ENCODE measurements around the gene PSKH1. TPM values are rescaled to one million over a fixed set of nuclear protein-coding genes. Genes with fewer than 3 reads are reported as not detected.
A peak's percentile ranks its signal among the peaks of the same experiment; 100 is the strongest.

The PSKH1 gene
- total and polyA plus RNA-seq, 9 of the 15 experiments (the other 6 are each of a cell fraction or from before 2014, with no cell fraction given), result 0.96 to 20.9 (median 9.4) TPM

DNA sequence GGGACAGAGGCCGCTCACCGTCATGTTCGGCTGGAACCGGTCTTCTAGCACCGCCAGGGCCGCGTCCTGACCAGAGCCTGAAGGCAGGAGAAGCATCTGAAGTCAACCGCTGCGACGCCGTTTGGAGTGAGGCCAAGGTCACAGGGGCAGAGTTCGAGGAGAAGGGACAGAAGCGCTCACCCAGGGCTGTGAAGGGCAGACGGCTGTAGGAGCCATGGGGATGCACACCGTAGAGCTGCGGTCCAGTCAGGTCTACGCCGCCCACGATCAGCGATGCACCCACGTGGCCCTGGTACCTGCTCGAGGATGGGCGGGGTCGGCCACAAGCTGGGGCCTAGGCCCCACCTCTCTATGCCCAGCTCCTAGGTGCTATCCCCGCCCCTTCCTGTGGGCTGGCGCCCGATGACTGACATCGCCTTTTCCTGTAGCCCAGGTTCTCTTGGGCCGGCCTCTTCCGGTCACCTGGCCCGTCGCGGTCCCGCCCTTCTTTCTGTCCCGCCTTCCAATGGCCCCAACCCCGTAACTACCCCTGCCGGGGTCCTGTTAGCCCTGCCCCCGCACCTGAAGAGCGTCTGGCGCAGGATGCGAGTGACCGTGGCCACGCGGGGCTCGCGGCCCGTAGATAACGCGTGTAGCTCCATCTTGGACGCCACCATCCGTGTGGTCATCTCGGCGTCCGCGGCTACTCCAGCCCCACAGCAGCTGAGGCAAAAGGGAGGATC, 42.5 kb downstream of the PSKH1 start:
- Histone ChIP-seq H3K79me2 (ENCODE audit: control insufficient read depth, insufficient read depth, low read length) (peaks cover 42% of the 10 kb centered on the region), H3K27ac (ENCODE audit: extremely low read depth, low read depth, low read length) (peak overlapping the region; percentile 89), H4K20me1 (replicated peaks; ENCODE audit: control insufficient read depth, insufficient read depth, low read length) (no peaks in the 10 kb centered on the region; the same call in 1 of the 2 replicates), H3K27me3 (ENCODE audit: control insufficient read depth in 2 of 2, insufficient read depth in 2 of 2, low read length in 2 of 2) (no peaks in the 10 kb centered on the region), H3K9me1 (ENCODE audit: control insufficient read depth, insufficient read depth, low read length) (no peaks in the 10 kb centered on the region), H3K4me1 (replicated peaks in 1 of 2; ENCODE audit: control insufficient read depth in 2 of 2, insufficient read depth in 2 of 2, low read length in 2 of 2) (peaks cover 20 to 68% of the 10 kb centered on the region in 2 experiments), H3K4me2 (ENCODE audit: insufficient read depth, low read length) (peak overlapping the region; percentile 99), H2AFZ (ENCODE audit: low read depth, low read length) (peak overlapping the region; percentile 95), H3K4me3 (peak overlapping the region; percentile 85), H3K36me3 (ENCODE audit: control insufficient read depth, insufficient read depth, low read length) (peaks cover 27% of the 10 kb centered on the region; the same call in 2 of the 3 replicates), H3K9me3 (replicated peaks; ENCODE audit: control insufficient read depth, insufficient read depth, low read depth, low read length) (no peaks in the 10 kb centered on the region), H3K9ac (ENCODE audit: insufficient read depth in 1 of 2, low read depth in 2 of 2, low read length in 2 of 2) (peak overlapping the region; percentile 90 to 98)
- in situ Hi-C loops (cut with MboI) (no loop called here), intact Hi-C loops (cut with micrococcal nuclease) (loop anchor here (5.0 to 10.0 kb wide), 2 partner anchors 107 to 411 kb away; partner anchors contain the start of gene RIPOR1)
- under 1% methylated on average over 48 of the region's 55 CpGs for WGBS (ENCODE audit: insufficient coverage, low coverage, missing lambda C conversion rate)
- CTCF ChIA-PET (ENCODE audit: low intra/inter-chr PET ratio), result no interaction called here
- POLR2A ChIA-PET, result interaction anchor here (0.6 to 1.7 kb wide), 29 partner anchors 8 to 364 kb away, joined by 3 to 8 read pairs (median 3); partner anchors contain the start of gene LCAT
- DNase-seq (ENCODE audit: extremely low read depth in 1 of 4, low spot score in 3 of 4) (peak; percentile 98 to 99 (median 98)), ATAC-seq (peak; percentile 94), FAIRE-seq (peak; percentile 95)
- no TSS peak for BruUV-seq (replicated peaks)
- TF ChIP-seq KDM2B (CRISPR knock-in tag; IDR thresholded peaks at IDR 0.05), result peak; percentile 85; the same call in 1 of the 2 replicates
- peak; percentile 80 for TF ChIP-seq POLR2B (IDR thresholded peaks at IDR 0.05; ENCODE audit: low read depth, partially characterized antibody)
- peak; percentile 71; the same call in 1 of the 2 replicates for TF ChIP-seq ZBED1 (IDR thresholded peaks at IDR 0.05)
- TF ChIP-seq HMG20B (CRISPR knock-in tag; IDR thresholded peaks at IDR 0.05), result no peak
- TF ChIP-seq ZBTB1 (CRISPR knock-in tag; IDR thresholded peaks at IDR 0.05; ENCODE audit: borderline replicate concordance, low read depth), result no peak; the same call in 1 of the 2 replicates
- no peak for TF ChIP-seq ERF (CRISPR knock-in tag; IDR thresholded peaks at IDR 0.05)
- TF ChIP-seq JUND (IDR thresholded peaks at IDR 0.05; ENCODE audit: borderline replicate concordance, low read depth, low read length), result peak; percentile 24; the same call in 1 of the 2 replicates
- TF ChIP-seq JUND (tag; IDR thresholded peaks at IDR 0.05; ENCODE audit: borderline replicate concordance, low read depth, low read length), result no peak
- 0 out of 2 replicates have a peak, but pooled peaks have one; percentile 5 for TF ChIP-seq ZFPM2 (CRISPR knock-in tag; IDR thresholded peaks at IDR 0.05)
- TF ChIP-seq, protein P1, sequence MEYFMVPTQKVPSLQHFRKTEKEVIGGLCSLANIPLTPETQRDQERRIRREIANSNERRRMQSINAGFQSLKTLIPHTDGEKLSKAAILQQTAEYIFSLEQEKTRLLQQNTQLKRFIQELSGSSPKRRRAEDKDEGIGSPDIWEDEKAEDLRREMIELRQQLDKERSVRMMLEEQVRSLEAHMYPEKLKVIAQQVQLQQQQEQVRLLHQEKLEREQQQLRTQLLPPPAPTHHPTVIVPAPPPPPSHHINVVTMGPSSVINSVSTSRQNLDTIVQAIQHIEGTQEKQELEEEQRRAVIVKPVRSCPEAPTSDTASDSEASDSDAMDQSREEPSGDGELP (CRISPR knock-in tag; IDR thresholded peaks at IDR 0.05; ENCODE audit: borderline replicate concordance), result peak; percentile 97
- no peak for TF ChIP-seq ZNF146 (CRISPR knock-in tag; IDR thresholded peaks at IDR 0.05; ENCODE audit: unreplicated experiment)
- TF ChIP-seq U2AF1 (optimal IDR thresholded peaks at IDR 0.05; ENCODE audit: low read depth, low read length), result no peak
- TF ChIP-seq SRSF9 (IDR thresholded peaks at IDR 0.05; ENCODE audit: borderline replicate concordance, low read depth, low read length), result no peak
- TF ChIP-seq GTF2E2 (tag; IDR thresholded peaks at IDR 0.05), result no peak; the same call in 1 of the 2 replicates
- TF ChIP-seq ELF1 (tag; IDR thresholded peaks at IDR 0.05), result peak; percentile 81
- TF ChIP-seq RBBP5 (IDR thresholded peaks at IDR 0.05; ENCODE audit: borderline replicate concordance, insufficient read depth, low read length, poor library complexity, severe bottlenecking), result peak; percentile 77
- TF ChIP-seq ZNF586 (CRISPR knock-in tag; conservative IDR thresholded peaks at IDR 0.05), result no peak
- 0 out of 2 replicates have a peak, but pooled peaks have one; percentile 38 for TF ChIP-seq GABPB2 (CRISPR knock-in tag; conservative IDR thresholded peaks at IDR 0.05)
- TF ChIP-seq TCFL5 (CRISPR knock-in tag; conservative IDR thresholded peaks at IDR 0.05), result no peak
- no peak for TF ChIP-seq ZNF766 (CRISPR knock-in tag; conservative IDR thresholded peaks at IDR 0.05)
- peak; percentile 77 for TF ChIP-seq OTX1 (CRISPR knock-in tag; IDR thresholded peaks at IDR 0.05)
- TF ChIP-seq PCBP1 (IDR thresholded peaks at IDR 0.05; ENCODE audit: low read depth, low read length, poor library complexity, severe bottlenecking), result no peak
- TF ChIP-seq STAG1 (CRISPR knock-in tag; IDR thresholded peaks at IDR 0.05; ENCODE audit: borderline replicate concordance), result no peak
